NT2/D1 (cell line): ENCODE data around the gene HNRNPUL1.

Experiments
- SUZ12 ChIP-seq: IDR thresholded peaks from 2 replicates; pipeline ENCODE4 v1.6.1; 2011; ENCODE audit not compliant: insufficient read length, insufficient read depth; ENCODE audit errors: extremely low read depth
- YY1 ChIP-seq: IDR thresholded peaks from 2 replicates; pipeline ENCODE4 v1.6.1; 2011; ENCODE audit not compliant: insufficient read length, insufficient read depth
- ZNF274 ChIP-seq: IDR thresholded peaks from 2 replicates; pipeline ENCODE4 v1.6.1; 2011; ENCODE audit warnings: mild to moderate bottlenecking, low read depth, low read length

DNA sequence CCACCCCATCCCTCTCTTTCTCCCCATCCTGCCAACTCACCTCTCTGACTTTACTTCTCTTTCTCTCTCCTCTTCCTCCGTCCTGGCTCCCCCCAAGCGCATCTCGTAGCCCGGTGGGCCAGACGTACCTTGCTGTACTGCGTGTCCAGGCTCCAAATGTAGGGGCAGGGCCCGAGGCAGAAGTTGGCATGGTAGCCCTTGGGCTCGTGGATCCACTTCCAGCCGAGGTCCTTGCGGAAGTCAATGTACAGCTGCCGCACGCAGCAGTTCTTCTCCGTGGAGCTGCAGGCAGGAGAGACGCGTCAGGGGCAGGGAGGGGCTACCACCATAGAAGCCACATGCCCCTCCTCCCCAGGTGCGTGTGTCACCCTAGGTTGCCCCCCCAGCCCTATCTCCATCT lies 67.8 kb downstream of the HNRNPUL1 start:
- TF ChIP-seq YY1 (no peak), SUZ12 (no peak), ZNF274 (no peak)
